ENCODE measurements around the gene FHIT.

DNA sequence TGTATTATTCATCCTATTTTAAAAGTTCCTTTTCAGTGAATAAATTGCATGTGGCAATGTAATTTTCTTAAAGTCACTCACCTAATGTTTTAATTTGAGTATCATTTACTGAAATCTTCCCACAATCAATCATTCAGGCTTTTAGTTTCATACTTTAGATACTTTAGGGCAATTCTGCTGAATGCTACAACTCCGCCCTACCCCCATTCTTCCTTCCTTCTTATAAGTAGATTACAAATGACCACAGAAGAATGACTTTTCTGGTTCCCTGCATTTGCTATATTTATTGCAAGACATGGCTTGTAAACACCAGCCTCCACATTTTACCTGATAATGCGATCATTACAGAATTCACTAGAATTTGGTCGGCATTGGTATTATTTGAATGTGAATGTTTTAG is 1061.9 kb downstream of the FHIT start:
- TF ChIP-seq RAD51 (IDR thresholded peaks at IDR 0.05) (no peak), EP300 (IDR thresholded peaks at IDR 0.05; ENCODE audit: borderline replicate concordance in 1 of 2, control insufficient read depth in 1 of 2, low read depth in 2 of 2, low read length in 2 of 2) (no peak), ZNF207 (IDR thresholded peaks at IDR 0.05; ENCODE audit: borderline replicate concordance) (no peak), JUND (IDR thresholded peaks at IDR 0.05; ENCODE audit: low read depth, low read length) (no peak), MEF2A (IDR thresholded peaks at IDR 0.05; ENCODE audit: insufficient read depth, low read depth, low read length) (no peak)
- TF ChIP-seq, protein P1, sequence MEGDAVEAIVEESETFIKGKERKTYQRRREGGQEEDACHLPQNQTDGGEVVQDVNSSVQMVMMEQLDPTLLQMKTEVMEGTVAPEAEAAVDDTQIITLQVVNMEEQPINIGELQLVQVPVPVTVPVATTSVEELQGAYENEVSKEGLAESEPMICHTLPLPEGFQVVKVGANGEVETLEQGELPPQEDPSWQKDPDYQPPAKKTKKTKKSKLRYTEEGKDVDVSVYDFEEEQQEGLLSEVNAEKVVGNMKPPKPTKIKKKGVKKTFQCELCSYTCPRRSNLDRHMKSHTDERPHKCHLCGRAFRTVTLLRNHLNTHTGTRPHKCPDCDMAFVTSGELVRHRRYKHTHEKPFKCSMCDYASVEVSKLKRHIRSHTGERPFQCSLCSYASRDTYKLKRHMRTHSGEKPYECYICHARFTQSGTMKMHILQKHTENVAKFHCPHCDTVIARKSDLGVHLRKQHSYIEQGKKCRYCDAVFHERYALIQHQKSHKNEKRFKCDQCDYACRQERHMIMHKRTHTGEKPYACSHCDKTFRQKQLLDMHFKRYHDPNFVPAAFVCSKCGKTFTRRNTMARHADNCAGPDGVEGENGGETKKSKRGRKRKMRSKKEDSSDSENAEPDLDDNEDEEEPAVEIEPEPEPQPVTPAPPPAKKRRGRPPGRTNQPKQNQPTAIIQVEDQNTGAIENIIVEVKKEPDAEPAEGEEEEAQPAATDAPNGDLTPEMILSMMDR (IDR thresholded peaks at IDR 0.05 in 2 of 3, conservative IDR thresholded peaks at IDR 0.05 in 1 of 3; ENCODE audit: control insufficient read depth in 2 of 3, extremely low read depth in 1 of 3, insufficient read depth in 1 of 3, low read depth in 3 of 3, low read length in 3 of 3) = no peak
- TF ChIP-seq, protein P2, sequence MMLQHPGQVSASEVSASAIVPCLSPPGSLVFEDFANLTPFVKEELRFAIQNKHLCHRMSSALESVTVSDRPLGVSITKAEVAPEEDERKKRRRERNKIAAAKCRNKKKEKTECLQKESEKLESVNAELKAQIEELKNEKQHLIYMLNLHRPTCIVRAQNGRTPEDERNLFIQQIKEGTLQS (IDR thresholded peaks at IDR 0.05; ENCODE audit: borderline replicate concordance, extremely low read depth, low read depth, low read length) = no peak
